Transverse colon (tissue), 4 donors: Measurements from ENCODE around the gene PRKACG. TPM values are rescaled to one million over a fixed set of nuclear protein-coding genes. Genes with fewer than 3 reads are reported as not detected.
A peak's percentile ranks its signal among the peaks of the same experiment; 100 is the strongest.

Experiments used
- DNase-seq: peaks from one replicate; pipeline ENCODE4 v3.0.0-alpha.2; 2019
- H3K27ac ChIP-seq, 4 donors: fragments of 200-600 bp; sonication (generic); 2 replicates each; pipeline ENCODE4 v1.5.1; 2016 to 2018; ENCODE audit warnings: inconsistent platforms in 4 of 4
- H3K27me3 ChIP-seq: fragments of 200-600 bp; sonication (generic); 2 replicates; pipeline ENCODE4 v1.5.1; 2017; ENCODE audit warnings: inconsistent platforms
- H3K36me3 ChIP-seq, 4 donors: fragments of 200-600 bp; sonication (generic); 2 replicates each; pipeline ENCODE4 v1.5.1; 2017 to 2019; ENCODE audit warnings: inconsistent platforms in 4 of 4
- H3K4me1 ChIP-seq, 4 donors: fragments of 200-600 bp; sonication (generic); 2 replicates each; pipeline ENCODE4 v1.5.1; 2017 to 2020; ENCODE audit warnings: inconsistent platforms in 4 of 4
- H3K4me3 ChIP-seq, 4 donors: fragments of 200-600 bp; sonication (generic); 1 replicate in 1 of 4; 2 replicates in 3 of 4; pipeline versions ENCODE4 v1.5.1 to v1.6.1; 2017 to 2019; ENCODE audit warnings: inconsistent platforms in 4 of 4
- H3K9me3 ChIP-seq, 2 donors: fragments of 200-600 bp; sonication (generic); 2 replicates each; pipeline ENCODE4 v1.5.1; 2017 to 2019; ENCODE audit warnings: inconsistent platforms in 2 of 2
- EP300 ChIP-seq: sonication (generic); formaldehyde crosslinking; IDR thresholded peaks from one replicate; pipeline ENCODE4 v1.6.1; 2017; ENCODE audit warnings: antibody characterized with exemption, low read depth
- POLR2A ChIP-seq: fragments of 450-650 bp; IDR thresholded peaks from one replicate; pipeline ENCODE4 v1.6.1; 2016; ENCODE audit warnings: antibody characterized with exemption, mild to moderate bottlenecking, moderate library complexity
- POLR2AphosphoS5 ChIP-seq, 3 donors: sonication (generic); formaldehyde crosslinking; IDR thresholded peaks; one replicate each; pipeline ENCODE4 v1.6.1; 2016; ENCODE audit warnings: antibody characterized with exemption in 3 of 3
- WGBS, 2 donors: methylation state at CpG; one replicate each; pipeline ENCODE4 v1.1.5; 2018; ENCODE audit warnings: low coverage in 1 of 2; 5-methylcytosine and 5-hydroxymethylcytosine counted together
- in situ Hi-C, 4 donors: fragments of 200-750 bp; cut with MboI; loops; one replicate each; pipeline versions ENCODE4 v1.15.0 to v1.15.1; 2017; ENCODE audit warnings: low sequenced_read_pairs in 3 of 4, low pct_ligation_motif_present in 1 of 4, low pct_unique_long_range_greater_than_20kb in 1 of 4
- intact Hi-C: fragments of 100-400 bp; cut with DNase I; formaldehyde crosslinking; loops from one replicate; pipeline ENCODE4 v1.15.1; 2023; ENCODE audit warnings: low total_unique reads
- total RNA-seq, 4 donors: library from RNA; depleted of rRNA; stranded (reverse); fragments of >200 nt; gene quantifications; one replicate each; pipeline ENCODE4 v1.1.0, GENCODE V29; 2016
- TF ChIP-seq, protein P1 (sequence below), 5 experiments: fragments of 200-600 bp in 3 of 5; fragments of 450-650 bp in 2 of 5; sonication (generic) in 3 of 5; IDR thresholded peaks; 1 replicate in 2 of 5; 2 replicates in 3 of 5; pipeline ENCODE4 v1.5.1; 2016 to 2017; ENCODE audit warnings: antibody characterized with exemption in 5 of 5, inconsistent platforms in 3 of 5, mild to moderate bottlenecking in 2 of 5, moderate library complexity in 1 of 5

The PRKACG gene
- total RNA-seq, 4 donors from 2014 or later: not detected

DNA sequence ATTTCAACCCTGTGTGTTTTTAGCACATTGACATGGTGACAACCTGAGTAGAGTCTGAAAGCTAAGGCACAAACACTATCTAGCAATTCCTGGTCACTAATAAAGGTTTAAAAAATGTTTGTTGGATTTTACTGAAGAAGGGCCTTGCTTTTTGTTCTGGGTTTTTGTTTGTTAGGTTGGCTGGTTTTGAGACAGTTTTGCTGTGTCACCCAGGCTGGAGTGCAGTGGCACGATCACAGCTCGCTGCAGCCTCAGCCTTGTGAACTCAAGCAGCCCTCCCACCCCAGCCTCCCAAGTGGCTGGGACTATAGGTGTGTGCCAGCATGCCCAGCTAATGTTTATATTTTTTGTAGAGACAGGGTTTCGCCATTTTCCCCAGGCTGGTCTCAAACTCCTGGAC lies 39.0 kb downstream of the PRKACG start:
- no peaks in the 10 kb centered on the region for H3K27me3 ChIP-seq
- intact Hi-C loops: no loop called here
- DNase-seq: no peak
- H3K9me3 ChIP-seq: no peaks in the 10 kb centered on the region
- peaks cover 12 to 46% (median 27%) of the 10 kb centered on the region in 4 donors for H3K4me1 ChIP-seq
- H3K4me3 ChIP-seq: peak overlapping the region in 2 of 4 donors; percentile 12 to 16
- TF ChIP-seq POLR2A (no peak), POLR2AphosphoS5 (IDR thresholded peaks at IDR 0.05) (no peak), EP300 (no peak)
- TF ChIP-seq, protein P1, sequence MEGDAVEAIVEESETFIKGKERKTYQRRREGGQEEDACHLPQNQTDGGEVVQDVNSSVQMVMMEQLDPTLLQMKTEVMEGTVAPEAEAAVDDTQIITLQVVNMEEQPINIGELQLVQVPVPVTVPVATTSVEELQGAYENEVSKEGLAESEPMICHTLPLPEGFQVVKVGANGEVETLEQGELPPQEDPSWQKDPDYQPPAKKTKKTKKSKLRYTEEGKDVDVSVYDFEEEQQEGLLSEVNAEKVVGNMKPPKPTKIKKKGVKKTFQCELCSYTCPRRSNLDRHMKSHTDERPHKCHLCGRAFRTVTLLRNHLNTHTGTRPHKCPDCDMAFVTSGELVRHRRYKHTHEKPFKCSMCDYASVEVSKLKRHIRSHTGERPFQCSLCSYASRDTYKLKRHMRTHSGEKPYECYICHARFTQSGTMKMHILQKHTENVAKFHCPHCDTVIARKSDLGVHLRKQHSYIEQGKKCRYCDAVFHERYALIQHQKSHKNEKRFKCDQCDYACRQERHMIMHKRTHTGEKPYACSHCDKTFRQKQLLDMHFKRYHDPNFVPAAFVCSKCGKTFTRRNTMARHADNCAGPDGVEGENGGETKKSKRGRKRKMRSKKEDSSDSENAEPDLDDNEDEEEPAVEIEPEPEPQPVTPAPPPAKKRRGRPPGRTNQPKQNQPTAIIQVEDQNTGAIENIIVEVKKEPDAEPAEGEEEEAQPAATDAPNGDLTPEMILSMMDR (IDR thresholded peaks at IDR 0.05): no peak
- H3K27ac ChIP-seq: peak overlapping the region; percentile 51 to 75 (median 71)
- in situ Hi-C loops: loop anchor here in 2 of 4 donors (25.0 kb wide), 2 partner anchors 188 to 263 kb away; partner anchors contain the start of gene PIP5K1B (in 1 of the 2)
- 75 to 91% methylated on average over 1 to 3 of the region's 3 CpGs for WGBS, 2 donors
- H3K36me3 ChIP-seq: no peaks in the 10 kb centered on the region

DNA sequence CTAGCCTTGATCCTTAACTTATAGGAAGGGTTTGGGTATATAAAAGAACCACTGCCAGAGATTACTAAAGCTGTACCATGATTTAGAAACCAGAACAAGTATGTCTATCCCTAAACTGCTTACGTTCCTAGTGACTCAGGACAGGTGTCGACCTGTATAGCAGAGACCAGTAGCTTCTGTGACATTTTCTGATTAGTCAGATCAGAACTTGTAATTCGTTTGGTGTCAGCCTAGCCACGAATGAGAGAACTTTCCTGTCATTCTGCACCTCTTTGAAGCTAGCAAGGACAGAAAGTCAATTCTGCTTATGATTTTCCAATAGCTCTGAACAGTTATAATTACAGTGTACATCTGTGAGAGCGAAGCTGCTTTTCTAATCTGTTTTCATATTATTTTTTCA lies 39.5 kb downstream of the PRKACG start:
- WGBS, 2 donors: 59 to 66% methylated on average over 4 to 5 of the region's 5 CpGs
- Histone ChIP-seq H3K4me1 (peaks cover 16 to 46% (median 25%) of the 10 kb centered on the region in 4 donors), H3K27me3 (no peaks in the 10 kb centered on the region), H3K36me3 (no peaks in the 10 kb centered on the region), H3K27ac (peak overlapping the region; percentile 51 to 75 (median 71)), H3K4me3 (peak overlapping the region in 1 of 4 donors; percentile 16), H3K9me3 (no peaks in the 10 kb centered on the region)
- intact Hi-C loops (no loop called here), in situ Hi-C loops (no loop called here)
- TF ChIP-seq, protein P1 (IDR thresholded peaks at IDR 0.05): no peak
- TF ChIP-seq POLR2AphosphoS5 (IDR thresholded peaks at IDR 0.05): no peak
- TF ChIP-seq EP300: no peak
- TF ChIP-seq POLR2A: no peak
- DNase-seq: no peak

DNA sequence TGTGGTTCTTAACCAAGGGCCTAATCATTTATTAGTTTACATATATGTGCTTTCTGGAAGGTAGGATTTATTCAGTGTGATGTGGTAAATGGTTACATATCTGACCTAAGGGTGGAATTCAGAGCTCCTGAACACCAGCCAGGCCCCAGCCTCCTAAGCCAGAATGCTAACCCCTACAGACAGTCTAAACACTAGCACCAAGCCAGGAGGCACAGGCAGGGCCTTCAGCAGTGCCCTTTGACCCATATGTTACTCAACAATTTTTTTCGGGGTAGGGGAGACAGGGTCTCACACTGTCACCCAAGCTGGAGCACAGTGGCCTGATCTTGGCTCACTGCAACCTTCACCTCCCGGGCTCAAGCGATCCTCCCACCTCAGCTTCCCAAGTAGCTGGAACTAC lies 40.3 kb downstream of the PRKACG start:
- H3K27ac ChIP-seq: peak overlapping the region in 1 of 4 donors; percentile 51
- 96% methylated on average over 3 of the region's 3 CpGs; no CpG with 5 or more reads in 1 of the 2 donors for WGBS, 2 donors
- DNase-seq: no peak
- no peak overlapping the region for H3K4me3 ChIP-seq
- no peak for TF ChIP-seq POLR2AphosphoS5 (IDR thresholded peaks at IDR 0.05)
- TF ChIP-seq, protein P1 (IDR thresholded peaks at IDR 0.05): no peak
- TF ChIP-seq EP300: no peak
- no peaks in the 10 kb centered on the region for H3K36me3 ChIP-seq
- H3K27me3 ChIP-seq: no peaks in the 10 kb centered on the region
- intact Hi-C loops (no loop called here), in situ Hi-C loops (no loop called here)
- H3K4me1 ChIP-seq: peaks cover 17 to 40% (median 26%) of the 10 kb centered on the region in 4 donors
- H3K9me3 ChIP-seq: no peaks in the 10 kb centered on the region

DNA sequence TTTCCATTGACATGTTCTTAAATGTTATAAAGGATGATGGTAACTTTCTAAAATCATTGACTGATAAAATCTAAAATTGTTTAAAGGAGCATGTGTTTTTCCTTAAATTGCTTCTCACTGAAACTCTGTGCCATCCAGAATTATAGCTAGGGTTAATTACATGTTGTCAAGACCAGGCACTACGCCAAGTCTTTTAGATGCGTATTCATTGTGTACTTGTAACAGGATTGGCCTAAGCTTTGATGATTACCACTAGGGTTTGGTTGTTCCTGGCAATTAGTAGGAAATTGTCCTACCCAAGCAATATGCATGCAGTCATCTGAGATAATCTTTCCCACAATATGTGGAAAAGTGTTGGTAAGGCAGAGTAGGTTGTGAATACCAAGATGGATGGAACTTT lies 43.8 kb downstream of the PRKACG start:
- peak; percentile 59 for DNase-seq
- H3K27ac ChIP-seq: peak overlapping the region; percentile 62 to 79 (median 66)

More for the DNA sequence above, 43.8 kb downstream of the PRKACG start:
- in situ Hi-C loops (no loop called here), intact Hi-C loops (no loop called here)
- H3K9me3 ChIP-seq: no peaks in the 10 kb centered on the region
- no peaks in the 10 kb centered on the region for H3K36me3 ChIP-seq
- H3K27me3 ChIP-seq: no peaks in the 10 kb centered on the region
- H3K4me1 ChIP-seq: peaks cover 9 to 29% (median 19%) of the 10 kb centered on the region in 4 donors
- TF ChIP-seq, protein P1 (IDR thresholded peaks at IDR 0.05): no peak
- TF ChIP-seq POLR2AphosphoS5 (IDR thresholded peaks at IDR 0.05): peak in 1 of 3 donors; percentile 62
- H3K4me3 ChIP-seq: no peak overlapping the region
- WGBS, 2 donors: 42 to 47% methylated on average over 2 of the region's 2 CpGs
